ENCODE data around the gene HOMER2.

Gene HOMER2

DNA sequence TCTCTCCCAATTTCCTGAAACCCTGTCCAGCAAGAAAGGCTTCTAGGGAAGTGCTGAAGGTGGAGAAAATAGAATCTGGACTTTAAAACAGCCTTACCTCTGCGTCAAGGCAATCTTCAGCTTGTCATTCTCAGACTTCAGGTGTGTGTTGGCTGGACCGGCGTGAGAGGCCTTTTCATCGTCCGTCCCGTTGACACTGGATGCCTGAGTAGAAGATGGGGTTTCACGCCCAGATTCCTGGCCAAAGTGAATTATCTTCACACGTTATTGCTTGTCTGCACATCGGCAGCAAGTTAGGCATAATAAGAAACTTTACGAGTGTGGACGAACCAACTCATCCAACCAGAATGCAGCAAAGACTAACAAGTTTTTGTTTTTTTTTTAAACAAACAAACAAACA, 93.6 kb downstream of the HOMER2 start:
- H3K4me3 ChIP-seq (ENCODE audit: low read depth, low read length) = no peak overlapping the region
- TF ChIP-seq, protein P1, sequence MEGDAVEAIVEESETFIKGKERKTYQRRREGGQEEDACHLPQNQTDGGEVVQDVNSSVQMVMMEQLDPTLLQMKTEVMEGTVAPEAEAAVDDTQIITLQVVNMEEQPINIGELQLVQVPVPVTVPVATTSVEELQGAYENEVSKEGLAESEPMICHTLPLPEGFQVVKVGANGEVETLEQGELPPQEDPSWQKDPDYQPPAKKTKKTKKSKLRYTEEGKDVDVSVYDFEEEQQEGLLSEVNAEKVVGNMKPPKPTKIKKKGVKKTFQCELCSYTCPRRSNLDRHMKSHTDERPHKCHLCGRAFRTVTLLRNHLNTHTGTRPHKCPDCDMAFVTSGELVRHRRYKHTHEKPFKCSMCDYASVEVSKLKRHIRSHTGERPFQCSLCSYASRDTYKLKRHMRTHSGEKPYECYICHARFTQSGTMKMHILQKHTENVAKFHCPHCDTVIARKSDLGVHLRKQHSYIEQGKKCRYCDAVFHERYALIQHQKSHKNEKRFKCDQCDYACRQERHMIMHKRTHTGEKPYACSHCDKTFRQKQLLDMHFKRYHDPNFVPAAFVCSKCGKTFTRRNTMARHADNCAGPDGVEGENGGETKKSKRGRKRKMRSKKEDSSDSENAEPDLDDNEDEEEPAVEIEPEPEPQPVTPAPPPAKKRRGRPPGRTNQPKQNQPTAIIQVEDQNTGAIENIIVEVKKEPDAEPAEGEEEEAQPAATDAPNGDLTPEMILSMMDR (IDR thresholded peaks at IDR 0.05; ENCODE audit: control insufficient read depth, extremely low read depth, insufficient read depth) = no peak
- DNase-seq (ENCODE audit: low read depth) = no peak

DNA sequence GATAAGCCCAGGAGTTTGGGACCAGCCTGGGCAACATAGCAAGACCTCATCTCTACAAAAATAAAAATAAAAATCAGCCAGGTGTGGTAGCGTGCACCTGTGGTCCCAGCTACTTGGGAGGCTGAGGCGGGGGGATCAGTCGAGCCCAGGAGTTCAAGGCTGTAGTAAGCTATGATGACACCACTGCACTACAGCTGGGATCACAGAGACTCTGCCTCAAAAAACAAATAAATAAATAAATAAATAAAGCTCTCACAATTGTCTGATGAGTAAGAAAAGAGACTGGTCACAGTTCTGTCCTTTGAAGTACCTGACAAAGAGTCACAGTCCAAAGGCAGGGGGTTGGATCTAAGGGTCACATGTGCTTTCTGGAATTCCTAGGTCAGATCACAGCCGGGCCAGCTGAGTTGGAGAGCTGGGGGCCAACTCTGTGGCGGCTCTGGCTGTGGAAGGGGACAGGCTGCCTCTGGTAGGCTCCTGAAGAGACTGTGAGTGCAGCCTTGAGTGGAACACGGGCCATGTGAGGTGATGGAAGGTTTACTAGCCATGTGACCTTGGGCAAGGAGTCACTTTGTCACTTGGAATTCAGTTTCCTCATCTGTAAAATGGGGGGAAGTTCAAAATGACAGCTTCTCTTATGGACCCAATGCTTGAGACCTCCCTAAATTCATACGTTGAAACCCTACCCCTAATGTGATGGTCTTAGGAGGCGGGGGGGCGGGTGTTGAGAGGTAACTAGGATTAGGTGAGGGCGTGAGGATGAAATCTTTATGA, 95.9 kb downstream of the HOMER2 start:
- DNase-seq (ENCODE audit: low read depth) = no peak

DNA sequence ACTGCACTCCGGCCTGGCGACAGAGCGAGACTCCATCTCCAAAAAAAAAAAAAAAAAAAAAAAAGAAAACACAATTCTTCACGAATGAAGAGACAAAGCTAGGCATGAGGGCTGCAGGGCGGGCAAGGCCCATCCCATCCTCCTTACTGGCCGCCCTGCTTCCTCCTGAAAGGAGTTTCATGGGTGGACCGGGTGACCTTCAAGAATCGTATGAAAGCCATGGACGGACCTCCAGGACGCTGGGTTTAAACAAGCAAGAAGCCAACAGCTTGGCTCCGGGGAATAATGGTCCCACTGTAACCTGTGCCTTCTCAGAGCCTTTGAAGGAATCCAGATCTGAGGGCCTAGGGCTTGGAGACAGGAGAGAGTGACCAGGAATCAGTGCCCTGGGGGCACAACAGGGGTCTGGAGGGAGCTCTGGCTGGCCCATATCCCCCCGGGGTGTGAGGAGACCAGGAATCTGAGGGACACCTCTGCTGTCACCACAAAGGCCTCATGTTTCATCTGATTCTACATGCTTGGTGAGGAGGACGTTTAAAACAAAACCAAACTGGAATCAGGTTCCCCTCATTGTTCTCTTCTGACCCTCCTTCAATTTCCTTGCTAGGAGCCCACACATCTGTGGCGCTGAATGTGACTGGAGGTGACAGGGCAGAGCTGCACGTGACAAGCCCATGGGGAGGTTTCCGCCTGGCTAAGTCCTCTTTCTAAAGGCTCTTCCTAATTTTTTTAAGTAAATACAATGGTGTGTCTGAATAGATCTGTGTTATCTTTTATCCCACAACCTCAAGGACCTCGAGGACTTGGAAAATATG, 97.0 kb downstream of the HOMER2 start:
- TF ChIP-seq, protein P1 (IDR thresholded peaks at IDR 0.05; ENCODE audit: control insufficient read depth, extremely low read depth, insufficient read depth) = no peak
- no peak for DNase-seq (ENCODE audit: low read depth)
- no peak overlapping the region for H3K4me3 ChIP-seq (ENCODE audit: low read depth, low read length)

More for the DNA sequence above, 95.9 kb downstream of the HOMER2 start:
- H3K4me3 ChIP-seq (ENCODE audit: low read depth, low read length) = no peak overlapping the region
- TF ChIP-seq, protein P1 (IDR thresholded peaks at IDR 0.05; ENCODE audit: control insufficient read depth, extremely low read depth, insufficient read depth) = no peak

DNA sequence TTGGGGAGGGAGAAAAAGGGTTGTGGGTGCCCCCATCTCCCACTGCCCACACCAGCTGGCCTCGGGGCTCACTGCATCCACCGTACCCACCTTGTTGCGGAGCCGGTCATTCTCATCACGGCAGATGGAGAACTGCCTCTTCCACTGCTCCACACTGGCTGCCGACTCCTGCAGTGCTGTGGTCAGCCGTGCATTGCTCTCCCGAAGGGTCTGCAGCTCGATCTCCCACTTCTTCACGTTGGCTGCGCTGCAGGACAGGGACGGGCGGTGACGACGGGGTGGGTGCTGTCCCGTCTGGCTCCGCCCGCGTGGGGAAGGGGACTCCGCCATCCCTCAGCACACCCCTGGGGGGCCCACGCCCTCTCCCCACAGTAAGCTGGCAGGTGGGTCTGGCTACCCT, 98.0 kb downstream of the HOMER2 start:
- TF ChIP-seq, protein P1 (IDR thresholded peaks at IDR 0.05; ENCODE audit: control insufficient read depth, extremely low read depth, insufficient read depth) = no peak
- no peak overlapping the region for H3K4me3 ChIP-seq (ENCODE audit: low read depth, low read length)
- no peak for DNase-seq (ENCODE audit: low read depth)

DNA sequence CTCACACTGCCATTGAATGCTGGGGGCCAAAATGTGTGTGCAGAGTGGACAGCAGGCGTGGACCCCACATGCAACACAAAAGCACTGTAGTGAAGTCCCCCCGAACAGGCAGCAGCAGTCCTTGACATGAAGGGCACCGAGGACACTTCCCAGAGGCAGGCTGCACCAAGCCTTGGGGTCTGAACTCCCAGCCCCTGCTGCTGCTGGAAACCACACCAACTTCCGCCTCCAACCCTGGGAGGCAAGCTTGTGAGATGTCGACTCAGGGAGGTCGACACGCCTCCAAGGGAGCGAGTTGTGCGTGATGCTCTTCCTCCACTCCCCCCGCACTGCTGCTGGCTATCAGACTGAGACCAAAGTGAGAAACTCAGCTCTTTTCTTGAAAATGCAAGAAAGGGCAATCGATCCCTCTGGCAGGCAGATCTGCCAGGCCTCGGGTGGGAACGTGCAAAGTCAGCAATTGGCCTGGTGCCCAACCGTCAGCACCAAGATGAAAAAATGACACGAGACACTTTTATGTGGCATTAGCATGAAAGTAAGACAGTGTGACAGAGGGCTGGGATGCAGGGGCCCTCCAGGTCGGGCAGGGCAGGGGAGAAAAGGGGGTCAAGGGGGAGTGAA, 99.5 kb downstream of the HOMER2 start:
- no peak overlapping the region for H3K4me3 ChIP-seq (ENCODE audit: low read depth, low read length)
- no peak for DNase-seq (ENCODE audit: low read depth)
- TF ChIP-seq, protein P1 (IDR thresholded peaks at IDR 0.05; ENCODE audit: control insufficient read depth, extremely low read depth, insufficient read depth) = no peak

DNA sequence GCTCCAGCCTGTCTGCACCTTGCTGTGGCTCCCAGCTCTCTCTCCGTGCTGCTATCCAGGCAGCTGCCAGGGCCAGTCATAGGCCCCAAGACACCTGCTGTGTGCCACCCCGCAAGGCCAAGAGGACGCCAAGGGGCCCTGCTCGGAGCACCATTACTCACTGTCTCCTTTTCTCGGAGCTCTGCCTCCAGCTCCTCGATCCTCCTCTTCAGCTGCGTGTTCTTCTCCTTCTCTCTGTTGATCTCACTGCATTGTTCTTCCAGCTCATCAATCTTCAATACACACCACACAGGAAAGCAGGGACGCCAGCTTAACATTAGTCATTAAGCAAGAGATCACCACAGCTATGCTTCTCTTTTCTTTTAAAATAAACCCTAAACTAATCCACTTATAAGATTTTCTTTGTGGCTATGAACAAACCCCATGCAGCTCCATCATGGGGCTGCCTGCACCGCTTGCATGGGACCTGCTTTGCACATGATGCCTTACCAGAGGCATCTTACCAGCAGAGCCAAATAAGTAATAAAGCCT, 100.5 kb downstream of the HOMER2 start:
- H3K4me3 ChIP-seq (ENCODE audit: low read depth, low read length) = no peak overlapping the region
- TF ChIP-seq, protein P1 (IDR thresholded peaks at IDR 0.05; ENCODE audit: control insufficient read depth, extremely low read depth, insufficient read depth) = no peak
- DNase-seq (ENCODE audit: low read depth) = no peak
